ENCODE measurements around the gene CAMK2D. TPM values are rescaled to one million over a fixed set of nuclear protein-coding genes. Genes with fewer than 3 reads are reported as not detected.

Gene CAMK2D
- total RNA-seq, 1 experiment from 2014 or later, result 22.1 TPM

DNA sequence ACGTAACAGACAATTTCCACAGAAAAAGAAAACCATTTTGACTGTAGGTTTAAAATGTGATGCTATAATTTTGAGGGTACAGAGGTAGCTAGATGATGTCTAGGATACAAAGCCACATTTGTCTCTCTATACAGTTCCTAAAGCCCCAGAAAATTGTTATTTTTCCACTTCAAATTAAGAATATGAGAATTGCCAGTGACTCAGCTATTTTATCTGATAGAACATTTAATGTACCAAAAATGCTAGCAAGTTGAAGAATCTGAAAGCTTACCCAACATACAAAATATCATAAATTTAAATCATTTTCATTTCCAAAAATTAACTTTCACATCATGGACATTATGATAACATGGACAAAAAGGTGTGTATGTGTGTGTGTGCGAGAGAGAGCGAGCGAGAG is 148.0 kb downstream of the CAMK2D start:
- Mint-ChIP-seq H3K27me3 (ENCODE audit: unreplicated experiment) (no peaks in the 10 kb centered on the region), H3K36me3 (ENCODE audit: insufficient read depth, unreplicated experiment) (no peaks in the 10 kb centered on the region), H3K9me3 (ENCODE audit: low read depth, unreplicated experiment) (peaks cover 2% of the 10 kb centered on the region), H3K27ac (ENCODE audit: unreplicated experiment) (no peak overlapping the region), H3K4me3 (ENCODE audit: low read depth, unreplicated experiment) (no peak overlapping the region), H3K4me1 (ENCODE audit: low read depth, unreplicated experiment) (peaks cover 8% of the 10 kb centered on the region)
- no TSS peak for BruUV-seq (replicated peaks)
- TF ChIP-seq CTCF (IDR thresholded peaks at IDR 0.05; ENCODE audit: unreplicated experiment), result no peak
- intact Hi-C loops (cut with micrococcal nuclease; ENCODE audit: unreplicated experiment), result no loop called here
- no peak for DNase-seq
- CTCF ChIA-PET, result interaction anchor here (0.8 kb wide), 1 partner anchor 22 kb away, joined by 4 read pairs; no protein-coding TSS in a partner anchor

GRCh38 chr4:113610537-113610936 is 151.0 kb downstream of the CAMK2D start:
- no peak for TF ChIP-seq CTCF (IDR thresholded peaks at IDR 0.05; ENCODE audit: unreplicated experiment)
- no peak for DNase-seq
- H3K36me3 Mint-ChIP-seq (ENCODE audit: insufficient read depth, unreplicated experiment), result no peaks in the 10 kb centered on the region
- intact Hi-C loops (cut with micrococcal nuclease; ENCODE audit: unreplicated experiment), result no loop called here
- CTCF ChIA-PET, result no interaction called here
- no peak overlapping the region for H3K4me3 Mint-ChIP-seq (ENCODE audit: low read depth, unreplicated experiment)
- H3K27ac Mint-ChIP-seq (ENCODE audit: unreplicated experiment), result no peak overlapping the region
- no peaks in the 10 kb centered on the region for H3K27me3 Mint-ChIP-seq (ENCODE audit: unreplicated experiment)
- BruUV-seq (replicated peaks), result no TSS peak
- peaks cover 2% of the 10 kb centered on the region for H3K9me3 Mint-ChIP-seq (ENCODE audit: low read depth, unreplicated experiment)
- H3K4me1 Mint-ChIP-seq (ENCODE audit: low read depth, unreplicated experiment), result peaks cover 8% of the 10 kb centered on the region

DNA sequence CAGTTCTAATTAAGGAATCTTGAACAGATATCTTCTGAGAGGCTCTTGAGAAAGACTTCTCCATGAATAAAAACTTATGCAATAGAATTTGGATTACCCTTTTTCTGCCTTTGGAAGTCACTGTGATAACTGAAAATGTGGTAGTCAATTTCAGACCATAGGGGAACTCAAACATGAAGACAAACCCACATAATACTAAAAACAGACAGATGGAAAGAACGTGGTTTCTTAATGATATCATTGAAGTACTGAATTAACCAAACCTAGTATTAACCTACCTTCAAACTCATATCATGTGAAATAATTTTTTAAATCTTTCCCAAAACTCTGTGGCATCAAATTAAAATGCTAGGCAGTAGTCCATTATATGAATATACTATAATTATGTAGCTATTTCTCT is 153.5 kb downstream of the CAMK2D start:
- no peaks in the 10 kb centered on the region for H3K9me3 Mint-ChIP-seq (ENCODE audit: low read depth, unreplicated experiment)
- no peaks in the 10 kb centered on the region for H3K4me1 Mint-ChIP-seq (ENCODE audit: low read depth, unreplicated experiment)
- TF ChIP-seq CTCF (IDR thresholded peaks at IDR 0.05; ENCODE audit: unreplicated experiment), result no peak
- H3K27me3 Mint-ChIP-seq (ENCODE audit: unreplicated experiment), result no peaks in the 10 kb centered on the region
- H3K36me3 Mint-ChIP-seq (ENCODE audit: insufficient read depth, unreplicated experiment), result no peaks in the 10 kb centered on the region
- BruUV-seq (replicated peaks), result no TSS peak
- H3K4me3 Mint-ChIP-seq (ENCODE audit: low read depth, unreplicated experiment), result no peak overlapping the region
- H3K27ac Mint-ChIP-seq (ENCODE audit: unreplicated experiment), result no peak overlapping the region
- intact Hi-C loops (cut with micrococcal nuclease; ENCODE audit: unreplicated experiment), result no loop called here
- CTCF ChIA-PET, result no interaction called here
- no peak for DNase-seq

DNA sequence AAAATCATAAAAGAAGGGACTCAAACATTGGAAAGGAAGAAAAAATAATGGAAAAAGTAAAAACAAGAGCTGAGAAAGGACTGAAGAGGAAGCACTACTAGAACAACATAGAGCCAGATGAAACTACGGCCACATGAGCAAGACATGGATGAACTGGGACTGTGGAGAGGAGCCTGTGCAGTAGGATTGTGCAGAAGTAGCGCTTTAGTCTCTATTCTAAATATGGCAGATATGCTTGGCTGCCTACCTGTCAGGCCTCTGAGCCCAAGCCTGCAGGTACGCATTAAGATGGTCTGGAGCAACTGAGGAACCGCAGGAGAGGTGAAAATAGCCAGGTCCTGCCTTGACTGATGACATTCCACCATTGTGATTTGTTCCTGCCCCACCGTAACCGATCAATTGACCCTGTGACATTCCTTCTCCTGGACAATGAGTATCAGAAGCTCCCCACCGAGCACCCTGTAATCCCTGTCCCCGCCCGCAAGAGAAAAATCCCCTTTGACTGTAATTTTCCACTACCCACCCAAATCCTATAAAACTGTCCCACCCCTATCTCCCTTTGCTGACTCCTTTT is 154.3 kb downstream of the CAMK2D start:
- BruUV-seq (replicated peaks), result no TSS peak
- Mint-ChIP-seq H3K4me3 (ENCODE audit: low read depth, unreplicated experiment) (no peak overlapping the region), H3K27ac (ENCODE audit: unreplicated experiment) (no peak overlapping the region), H3K4me1 (ENCODE audit: low read depth, unreplicated experiment) (no peaks in the 10 kb centered on the region), H3K36me3 (ENCODE audit: insufficient read depth, unreplicated experiment) (no peaks in the 10 kb centered on the region), H3K9me3 (ENCODE audit: low read depth, unreplicated experiment) (no peaks in the 10 kb centered on the region), H3K27me3 (ENCODE audit: unreplicated experiment) (no peaks in the 10 kb centered on the region)
- no peak for DNase-seq
- CTCF ChIA-PET, result no interaction called here
- intact Hi-C loops (cut with micrococcal nuclease; ENCODE audit: unreplicated experiment), result no loop called here
- TF ChIP-seq CTCF (IDR thresholded peaks at IDR 0.05; ENCODE audit: unreplicated experiment), result no peak

Data from Calu3 (cell line).